ENCODE data around the gene MTFP1. TPM values are rescaled to one million over a fixed set of nuclear protein-coding genes. Genes with fewer than 3 reads are reported as not detected.

The MTFP1 gene
- total RNA-seq, 2 experiments from 2014 or later, result 37.2 to 38.0 TPM

- H3K27me3 Mint-ChIP-seq, result peaks cover 23% of the 10 kb centered on the region
- ATAC-seq (ENCODE audit: poor library complexity) (peak; percentile 93), DNase-seq (peak; percentile 68 to 97 (median 80))
- peaks cover 25% of the 10 kb centered on the region for H3K4me1 Mint-ChIP-seq (ENCODE audit: low read depth)
- Histone ChIP-seq H3K4me3 (ENCODE audit: low read length) (peak overlapping the region; percentile 44), H3K27ac (ENCODE audit: low read depth in 1 of 2, low read length in 2 of 2) (peak overlapping the region; percentile 69 to 94), H3K9me3 (ENCODE audit: control insufficient read depth in 1 of 2, insufficient read depth in 1 of 2, low read length in 2 of 2) (peaks cover 5 to 28% of the 10 kb centered on the region in 2 experiments), H3K36me3 (ENCODE audit: insufficient read depth, low read length) (no peaks in the 10 kb centered on the region), H3K27me3 (ENCODE audit: control insufficient read depth in 1 of 2, insufficient read depth in 2 of 2, low read length in 2 of 2) (peaks cover 7 to 22% of the 10 kb centered on the region in 2 experiments), H3K4me1 (ENCODE audit: insufficient read depth, low read length) (peaks cover 24% of the 10 kb centered on the region)
- peak overlapping the region; percentile 89 for H3K27ac Mint-ChIP-seq
- H3K36me3 Mint-ChIP-seq (ENCODE audit: low read depth), result no peaks in the 10 kb centered on the region
- ChIA-PET CTCF (interaction anchor here (1.1 to 2.8 kb wide), 5 partner anchors 9 to 48 kb away, joined by 3 to 12 read pairs (median 5); partner anchors contain the start of genes MTFP1 and RNF215), POLR2A (interaction anchor here (0.9 to 7.3 kb wide), 4 partner anchors 11 to 79 kb away, joined by 3 to 76 read pairs (median 4); partner anchors contain the start of genes CCDC157, MTFP1, SEC14L2 and SF3A1)
- peak; percentile 52 for TF ChIP-seq CTCF (IDR thresholded peaks at IDR 0.05)
- H3K9me3 Mint-ChIP-seq, result peaks cover 6% of the 10 kb centered on the region
- intact Hi-C loops (cut with DNase I, micrococcal nuclease), result loop anchor here in 1 of 2 experiments (1.0 to 5.0 kb wide), 2 partner anchors 9 to 128 kb away; no protein-coding TSS in a partner anchor
- H3K4me3 Mint-ChIP-seq, result peak overlapping the region; percentile 9
Observed at GRCh38 chr22:30435674-30436126, 10.1 kb downstream of the MTFP1 start.

DNA sequence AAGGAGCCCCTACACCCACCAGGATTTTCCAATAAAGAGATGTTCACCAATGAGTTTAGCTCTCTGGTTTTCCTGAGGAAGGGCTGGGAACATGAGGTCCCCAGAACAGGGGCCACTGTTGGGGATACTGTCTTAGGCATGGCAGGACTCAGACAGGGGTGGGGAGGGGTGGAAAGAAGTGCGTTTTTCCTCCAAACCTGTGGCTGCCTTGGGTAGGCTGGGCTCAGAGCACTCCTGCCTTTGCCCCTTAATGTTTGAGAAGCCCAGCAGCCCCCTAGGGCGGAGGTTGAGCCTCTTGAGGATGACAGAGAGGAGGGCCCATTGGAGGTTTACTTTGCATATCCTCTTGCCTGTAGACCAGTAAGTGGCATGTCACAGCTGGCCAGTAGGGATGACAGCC is 10.6 kb downstream of the MTFP1 start:
- H3K4me3 ChIP-seq (ENCODE audit: low read length), result peak overlapping the region; percentile 44
- peaks cover 6% of the 10 kb centered on the region for H3K9me3 Mint-ChIP-seq
- peaks cover 25% of the 10 kb centered on the region for H3K4me1 Mint-ChIP-seq (ENCODE audit: low read depth)
- peaks cover 11 to 27% of the 10 kb centered on the region in 2 experiments for H3K27me3 ChIP-seq (ENCODE audit: control insufficient read depth in 1 of 2, insufficient read depth in 2 of 2, low read length in 2 of 2)
- H3K27ac ChIP-seq (ENCODE audit: low read depth in 1 of 2, low read length in 2 of 2), result peak overlapping the region; percentile 69 to 94
- H3K4me1 ChIP-seq (ENCODE audit: insufficient read depth, low read length), result peaks cover 24% of the 10 kb centered on the region
- peaks cover 27% of the 10 kb centered on the region for H3K27me3 Mint-ChIP-seq
- ATAC-seq (ENCODE audit: poor library complexity) (peak; percentile 2), DNase-seq (peak in 1 of 14 experiments; percentile 48)
- H3K36me3 ChIP-seq (ENCODE audit: insufficient read depth, low read length), result no peaks in the 10 kb centered on the region
- ChIA-PET CTCF (interaction anchor here (1.1 to 2.8 kb wide), 5 partner anchors 9 to 49 kb away, joined by 3 to 12 read pairs (median 5); partner anchors contain the start of genes MTFP1 and RNF215), POLR2A (interaction anchor here (0.9 to 7.3 kb wide), 4 partner anchors 12 to 79 kb away, joined by 3 to 76 read pairs (median 4); partner anchors contain the start of genes CCDC157, MTFP1, SEC14L2 and SF3A1)
- no peak for TF ChIP-seq CTCF (IDR thresholded peaks at IDR 0.05)
- H3K36me3 Mint-ChIP-seq (ENCODE audit: low read depth), result no peaks in the 10 kb centered on the region
- intact Hi-C loops (cut with DNase I, micrococcal nuclease), result loop anchor here in 1 of 2 experiments (5.0 kb wide), 1 partner anchor 129 kb away; no protein-coding TSS in a partner anchor
- peaks cover 5 to 28% of the 10 kb centered on the region in 2 experiments for H3K9me3 ChIP-seq (ENCODE audit: control insufficient read depth in 1 of 2, insufficient read depth in 1 of 2, low read length in 2 of 2)
- H3K4me3 Mint-ChIP-seq, result peak overlapping the region; percentile 9
- H3K27ac Mint-ChIP-seq, result peak overlapping the region; percentile 89

- Mint-ChIP-seq H3K36me3 (ENCODE audit: low read depth) (peaks cover 4% of the 10 kb centered on the region), H3K27me3 (peaks cover 46% of the 10 kb centered on the region), H3K9me3 (peaks cover 12% of the 10 kb centered on the region), H3K27ac (peak overlapping the region; percentile 34), H3K4me3 (no peak overlapping the region), H3K4me1 (ENCODE audit: low read depth) (peaks cover 37% of the 10 kb centered on the region)
- Histone ChIP-seq H3K9me3 (ENCODE audit: control insufficient read depth in 1 of 2, insufficient read depth in 1 of 2, low read length in 2 of 2) (peaks cover 5 to 36% of the 10 kb centered on the region in 2 experiments), H3K27me3 (ENCODE audit: control insufficient read depth in 1 of 2, insufficient read depth in 2 of 2, low read length in 2 of 2) (peaks cover 13 to 28% of the 10 kb centered on the region in 2 experiments), H3K27ac (ENCODE audit: low read depth in 1 of 2, low read length in 2 of 2) (no peak overlapping the region), H3K36me3 (ENCODE audit: insufficient read depth, low read length) (no peaks in the 10 kb centered on the region), H3K4me3 (ENCODE audit: low read length) (no peak overlapping the region), H3K4me1 (ENCODE audit: insufficient read depth, low read length) (peaks cover 38% of the 10 kb centered on the region)
- intact Hi-C loops (cut with DNase I, micrococcal nuclease), result loop anchor here in 1 of 2 experiments (5.0 kb wide), 1 partner anchor 131 kb away; no protein-coding TSS in a partner anchor
- no peak for TF ChIP-seq CTCF (IDR thresholded peaks at IDR 0.05)
- ChIA-PET CTCF (interaction anchor here (1.6 kb wide), 1 partner anchor 151 kb away, joined by 5 read pairs; no protein-coding TSS in a partner anchor), POLR2A (interaction anchor here (7.3 kb wide), 1 partner anchor 14 kb away, joined by 76 read pairs; the partner anchor contains the start of gene MTFP1)
- DNase-seq (no peak), ATAC-seq (ENCODE audit: poor library complexity) (no peak)
Observed at GRCh38 chr22:30438559-30438958, 13.0 kb downstream of the MTFP1 start.

Data from CD4-positive, alpha-beta T cell (primary cell).